ENCODE results near the gene TLN1.

The TLN1 gene

GRCh38 chr9:35729101-35729500, 2.9 kb downstream of the TLN1 start:
- TF ChIP-seq CTCF (IDR thresholded peaks at IDR 0.05) (no peak), ZFX (IDR thresholded peaks at IDR 0.05; ENCODE audit: borderline replicate concordance) (no peak)
- no peak overlapping the region for H3K27ac ChIP-seq

GRCh38 chr9:35728041-35728971, 3.7 kb downstream of the TLN1 start:
- H3K27ac ChIP-seq = no peak overlapping the region
- TF ChIP-seq ZFX (IDR thresholded peaks at IDR 0.05; ENCODE audit: borderline replicate concordance) (no peak), CTCF (IDR thresholded peaks at IDR 0.05) (no peak)

GRCh38 chr9:35727676-35728040, 4.3 kb downstream of the TLN1 start:
- no peak for TF ChIP-seq ZFX (IDR thresholded peaks at IDR 0.05; ENCODE audit: borderline replicate concordance)
- no peak for TF ChIP-seq CTCF (IDR thresholded peaks at IDR 0.05)
- no peak overlapping the region for H3K27ac ChIP-seq

GRCh38 chr9:35726931-35727330, 5.1 kb downstream of the TLN1 start:
- TF ChIP-seq CTCF (IDR thresholded peaks at IDR 0.05) (no peak), ZFX (IDR thresholded peaks at IDR 0.05; ENCODE audit: borderline replicate concordance) (no peak)

GRCh38 chr9:35725362-35725761, 6.6 kb downstream of the TLN1 start:
- TF ChIP-seq CTCF (IDR thresholded peaks at IDR 0.05) (no peak), ZFX (IDR thresholded peaks at IDR 0.05; ENCODE audit: borderline replicate concordance) (no peak)
- no peak overlapping the region for H3K27ac ChIP-seq

More at GRCh38 chr9:35726931-35727330, 5.1 kb downstream of the TLN1 start:
- no peak overlapping the region for H3K27ac ChIP-seq

- no peak for TF ChIP-seq ZFX (IDR thresholded peaks at IDR 0.05; ENCODE audit: borderline replicate concordance)
- TF ChIP-seq CTCF (IDR thresholded peaks at IDR 0.05) = no peak
- H3K27ac ChIP-seq = no peak overlapping the region
These were observed 8.1 kb downstream of the TLN1 start for GRCh38 chr9:35723908-35724307.

GRCh38 chr9:35723426-35723825, 8.6 kb downstream of the TLN1 start:
- TF ChIP-seq ZFX (IDR thresholded peaks at IDR 0.05; ENCODE audit: borderline replicate concordance) (no peak), CTCF (IDR thresholded peaks at IDR 0.05) (no peak)
- no peak overlapping the region for H3K27ac ChIP-seq

Measured in 22Rv1 (cell line).